H54 (cell line): ENCODE data around the gene DPP6.

Experiments
- DNase-seq: peaks from one replicate; pipeline ENCODE4 v3.0.0; 2011; ENCODE audit warnings: low spot score, mixed read lengths; ENCODE audit not compliant: insufficient read length
- FAIRE-seq: peaks from 3 replicates; lab custom pipeline; 2011; peaks lifted over from hg19 to GRCh38; lab: Jason Lieb, UNC
- POLR2A ChIP-seq: IDR thresholded peaks from 2 replicates; pipeline ENCODE4 v1.6.1; 2011; ENCODE audit warnings: low read depth, mild to moderate bottlenecking, low read length

Gene DPP6

GRCh38 chr7:154627646-154628290, 575.6 kb downstream of the DPP6 start:
- DNase-seq, result no peak
- FAIRE-seq, result no peak
- TF ChIP-seq POLR2A, result no peak

DNA sequence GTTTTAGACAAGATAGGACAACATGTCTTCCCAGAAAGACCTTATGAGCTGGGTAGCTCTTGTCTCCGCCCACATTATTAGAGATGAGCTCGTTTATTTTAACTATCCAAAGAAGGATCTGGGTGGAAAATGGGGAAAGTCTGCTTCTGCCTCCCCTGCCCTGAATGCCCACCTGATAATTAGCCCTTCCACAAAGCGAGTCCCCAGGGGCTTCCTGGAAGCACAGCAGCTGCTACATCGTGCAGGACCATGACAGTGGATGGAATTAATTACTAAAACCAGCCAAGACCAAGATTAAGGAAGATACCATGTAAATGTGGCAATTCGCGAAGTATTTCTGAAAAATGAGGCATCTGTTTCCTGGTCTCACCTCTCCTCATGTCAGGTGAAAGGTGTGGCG, 576.4 kb downstream of the DPP6 start:
- DNase-seq (no peak), FAIRE-seq (no peak)
- TF ChIP-seq POLR2A, result no peak

GRCh38 chr7:154631162-154631561, 579.0 kb downstream of the DPP6 start:
- TF ChIP-seq POLR2A, result no peak
- no peak for FAIRE-seq
- no peak for DNase-seq

GRCh38 chr7:154633641-154634040, 581.4 kb downstream of the DPP6 start:
- FAIRE-seq, result no peak

DNA sequence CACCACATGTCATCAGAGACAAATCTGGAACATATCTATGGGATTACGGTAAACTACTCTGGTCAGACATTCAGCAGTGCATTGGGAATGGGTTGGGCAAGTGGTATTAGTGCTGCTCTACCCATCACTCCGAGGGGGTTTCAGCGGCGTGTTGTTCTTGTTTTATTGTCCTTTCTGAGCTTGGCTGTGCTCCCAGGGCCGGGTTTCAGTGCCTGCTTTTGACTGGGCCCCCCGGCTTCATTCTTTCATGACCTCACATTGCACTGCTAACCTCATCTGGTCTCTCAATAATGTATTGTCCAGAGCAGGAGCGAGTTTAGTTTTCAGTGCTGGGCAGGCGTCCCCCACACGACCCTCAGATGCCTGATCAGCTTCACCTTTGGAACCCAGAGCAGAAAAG, 586.1 kb downstream of the DPP6 start:
- TF ChIP-seq POLR2A, result no peak
- FAIRE-seq (no peak), DNase-seq (no peak)

More at GRCh38 chr7:154633641-154634040, 581.4 kb downstream of the DPP6 start:
- no peak for TF ChIP-seq POLR2A
- no peak for DNase-seq

DNA sequence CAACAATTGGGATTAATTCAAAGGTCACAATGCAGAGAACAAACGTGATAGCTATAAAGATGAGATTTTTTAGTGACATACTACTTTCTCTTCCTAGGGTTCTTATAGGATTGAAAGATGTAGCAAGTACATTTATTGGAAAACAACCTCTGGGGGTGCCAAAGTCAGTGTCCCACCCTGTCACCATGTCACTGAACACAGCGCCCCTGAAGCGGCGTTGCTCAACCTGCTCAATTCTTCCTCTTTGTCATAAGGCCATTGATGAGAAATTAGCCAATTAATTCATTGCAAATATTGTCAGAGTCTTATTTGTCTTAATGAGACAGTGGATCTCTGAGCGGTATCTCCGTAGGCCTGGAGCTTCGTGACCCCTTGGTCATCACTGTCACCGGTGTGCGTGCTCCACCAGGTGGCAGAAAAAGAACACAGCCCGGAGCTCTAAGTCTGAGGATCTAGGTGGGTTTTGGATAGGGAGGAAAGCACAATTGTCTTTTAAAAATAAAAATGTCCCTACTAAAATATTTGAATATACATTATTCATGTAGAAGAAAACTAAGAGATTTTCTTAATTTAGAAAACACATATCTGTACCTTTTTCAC, 588.2 kb downstream of the DPP6 start:
- no peak for FAIRE-seq
- TF ChIP-seq POLR2A, result no peak
- no peak for DNase-seq

DNA sequence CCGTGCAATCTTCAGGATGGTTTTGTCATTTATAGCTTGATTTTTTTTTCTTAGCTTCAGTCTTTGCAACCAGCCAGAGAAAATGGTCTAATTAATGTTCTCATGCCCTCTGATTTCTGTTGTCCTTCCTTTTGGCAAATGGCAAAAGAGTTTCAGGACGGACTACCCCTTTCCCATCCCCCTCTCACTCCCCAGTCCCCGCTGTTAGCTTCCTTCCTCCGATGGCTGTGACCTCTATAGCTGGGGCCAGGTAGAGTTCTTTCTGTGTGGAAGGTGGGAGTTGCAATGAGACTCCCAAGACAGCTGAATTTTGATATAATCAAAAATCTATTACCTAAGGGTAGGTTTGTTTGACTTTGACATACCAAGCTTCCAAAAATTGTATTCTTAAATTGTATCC, 588.7 kb downstream of the DPP6 start:
- no peak for DNase-seq
- TF ChIP-seq POLR2A, result no peak
- no peak for FAIRE-seq

GRCh38 chr7:154644366-154644765, 592.2 kb downstream of the DPP6 start:
- no peak for TF ChIP-seq POLR2A
- no peak for FAIRE-seq
- no peak for DNase-seq

GRCh38 chr7:154646126-154647013, 594.2 kb downstream of the DPP6 start:
- no peak for DNase-seq
- no peak for FAIRE-seq
- TF ChIP-seq POLR2A, result no peak

- DNase-seq, result no peak
- FAIRE-seq, result no peak
- no peak for TF ChIP-seq POLR2A
Measured at GRCh38 chr7:154647625-154648024, 595.4 kb downstream of the DPP6 start.

GRCh38 chr7:154649015-154649414, 596.8 kb downstream of the DPP6 start:
- DNase-seq, result no peak
- no peak for FAIRE-seq
- no peak for TF ChIP-seq POLR2A

DNA sequence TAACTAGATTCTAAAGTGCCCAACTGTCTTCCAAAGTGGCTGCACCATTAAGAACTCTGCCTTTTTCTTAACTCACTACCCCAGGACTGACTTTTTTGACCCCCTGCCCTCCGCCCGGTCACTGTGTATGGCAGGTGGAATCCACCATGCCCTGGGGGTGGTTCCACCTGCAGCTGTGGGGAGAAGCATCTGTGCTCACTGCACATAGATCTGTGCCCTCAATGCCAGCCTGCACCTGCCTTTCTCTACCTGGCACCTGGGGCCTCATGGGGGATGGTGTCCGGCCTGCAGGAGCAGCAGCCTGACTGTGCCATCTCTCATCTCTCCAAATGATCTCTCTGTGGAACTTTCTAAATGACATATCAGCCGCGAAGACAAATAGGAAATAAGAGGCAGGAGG, 597.2 kb downstream of the DPP6 start:
- FAIRE-seq (no peak), DNase-seq (no peak)
- TF ChIP-seq POLR2A, result no peak

DNA sequence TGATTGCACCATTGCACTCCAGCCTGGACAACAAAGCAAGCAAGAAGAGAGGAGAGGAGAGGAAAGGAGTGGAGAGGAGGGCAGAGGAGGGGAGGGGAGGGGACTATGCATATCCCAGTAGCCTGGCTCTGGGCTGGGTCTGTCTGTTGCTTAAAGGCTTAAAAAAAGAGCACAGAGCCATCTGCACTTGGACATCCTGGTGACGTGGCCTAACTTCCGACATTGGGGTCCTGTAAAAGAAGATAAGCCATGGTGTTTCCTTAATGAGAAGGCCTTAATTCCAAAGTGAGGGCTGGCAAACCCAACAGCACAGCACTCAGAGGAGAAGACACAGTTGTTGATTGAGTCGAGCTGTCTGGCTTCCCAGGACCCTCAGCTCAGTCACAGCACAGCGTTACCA, 598.1 kb downstream of the DPP6 start:
- FAIRE-seq (no peak), DNase-seq (no peak)
- TF ChIP-seq POLR2A, result no peak

GRCh38 chr7:154651501-154651900, 599.3 kb downstream of the DPP6 start:
- TF ChIP-seq POLR2A, result no peak
- DNase-seq (no peak), FAIRE-seq (no peak)
